Rectal smooth muscle tissue (tissue), 1 donor: ENCODE measurements around the gene ACSS3.

Source experiments
- H3K27ac ChIP-seq: one replicate; pipeline ENCODE4 v1.7.0; 2013; ENCODE audit warnings: low read depth, low read length, inconsistent platforms
- H3K27me3 ChIP-seq: one replicate; pipeline ENCODE4 v1.7.0; 2013; ENCODE audit warnings: low read length; ENCODE audit not compliant: control insufficient read depth, insufficient read depth
- H3K36me3 ChIP-seq: one replicate; pipeline ENCODE4 v1.7.0; 2013; ENCODE audit warnings: low read length; ENCODE audit not compliant: control insufficient read depth, insufficient read depth
- H3K4me1 ChIP-seq: one replicate; pipeline ENCODE4 v1.7.0; 2013; ENCODE audit warnings: low read length; ENCODE audit not compliant: control insufficient read depth, insufficient read depth
- H3K4me3 ChIP-seq: one replicate; pipeline ENCODE4 v1.7.0; 2013; ENCODE audit warnings: low read length
- H3K9ac ChIP-seq: one replicate; pipeline ENCODE4 v1.7.0; 2013; ENCODE audit warnings: low read length

ACSS3 gene

DNA sequence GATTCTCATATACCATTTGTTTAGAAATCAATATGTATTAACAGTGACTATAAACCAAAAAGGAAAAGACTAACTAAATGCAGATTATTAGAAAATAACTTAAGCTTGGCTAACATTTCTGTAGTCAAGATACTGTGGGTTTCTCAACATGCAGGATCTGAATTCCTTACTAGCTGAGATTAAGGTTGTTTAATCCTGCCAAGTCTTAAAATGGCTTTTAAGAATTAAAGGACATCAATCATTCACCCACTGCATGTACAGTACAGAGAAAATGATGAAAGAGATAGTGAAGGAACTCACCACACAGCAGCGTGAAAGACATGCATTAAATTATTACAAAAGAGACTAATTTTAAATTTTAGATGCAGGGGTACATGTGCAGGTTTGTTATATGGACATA lies 3.8 kb downstream of the ACSS3 start:
- Histone ChIP-seq H3K27ac (no peak overlapping the region), H3K9ac (no peak overlapping the region), H3K27me3 (no peaks in the 10 kb centered on the region), H3K4me1 (no peaks in the 10 kb centered on the region), H3K36me3 (no peaks in the 10 kb centered on the region), H3K4me3 (no peak overlapping the region)

DNA sequence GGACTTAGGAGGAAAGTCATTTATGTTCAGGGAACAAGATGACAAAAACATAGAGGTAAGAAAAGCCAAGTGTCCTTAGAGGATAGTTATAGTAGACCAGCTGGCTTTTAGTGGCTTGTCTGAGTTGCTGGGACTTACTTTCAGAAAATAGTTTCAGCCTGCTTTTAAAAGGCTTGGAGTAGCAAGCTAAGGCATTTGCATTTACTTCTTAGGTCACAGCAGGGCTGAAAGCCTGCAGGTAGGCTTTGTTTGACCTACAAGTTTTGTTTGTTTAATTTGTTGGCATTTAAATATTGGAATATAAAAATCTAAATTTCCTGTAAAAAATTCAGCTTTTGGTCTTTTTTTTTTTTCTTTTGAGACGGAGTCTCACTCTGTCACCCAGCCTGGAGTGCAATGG lies 5.1 kb downstream of the ACSS3 start:
- H3K36me3 ChIP-seq, result no peaks in the 10 kb centered on the region
- H3K4me3 ChIP-seq, result no peak overlapping the region
- no peaks in the 10 kb centered on the region for H3K4me1 ChIP-seq
- no peaks in the 10 kb centered on the region for H3K27me3 ChIP-seq
- no peak overlapping the region for H3K27ac ChIP-seq
- H3K9ac ChIP-seq, result no peak overlapping the region

DNA sequence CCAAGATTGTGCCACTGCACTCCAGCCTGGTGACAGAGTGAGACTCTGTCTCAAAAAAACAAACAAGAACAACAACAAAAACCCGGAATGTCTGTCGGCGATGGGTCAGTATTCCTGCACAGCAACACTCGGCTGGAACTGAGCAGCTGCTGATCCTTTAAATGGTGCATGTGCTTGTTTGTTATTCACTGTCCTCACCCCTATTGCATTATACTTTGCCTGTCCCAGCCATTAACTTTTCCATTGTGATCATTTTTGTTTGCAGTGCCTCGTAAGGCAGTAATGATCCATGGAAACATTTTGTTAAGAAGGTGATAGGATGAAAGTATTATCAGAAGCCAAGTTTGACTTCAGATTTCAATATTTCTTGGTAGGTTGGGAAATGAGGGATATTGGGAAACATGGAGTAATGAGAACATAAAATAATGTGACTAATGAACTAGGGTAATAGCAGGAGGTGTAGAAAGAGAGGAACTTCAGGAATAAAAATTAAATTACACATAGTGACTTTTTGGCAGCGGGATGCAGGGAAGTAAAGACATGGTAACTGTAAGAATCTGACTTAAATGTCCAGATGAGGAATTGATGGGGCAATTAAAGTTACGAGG lies 6.1 kb downstream of the ACSS3 start:
- H3K4me1 ChIP-seq, result no peaks in the 10 kb centered on the region
- no peaks in the 10 kb centered on the region for H3K36me3 ChIP-seq
- H3K27me3 ChIP-seq, result no peaks in the 10 kb centered on the region
- H3K27ac ChIP-seq, result no peak overlapping the region
- no peak overlapping the region for H3K9ac ChIP-seq
- no peak overlapping the region for H3K4me3 ChIP-seq

DNA sequence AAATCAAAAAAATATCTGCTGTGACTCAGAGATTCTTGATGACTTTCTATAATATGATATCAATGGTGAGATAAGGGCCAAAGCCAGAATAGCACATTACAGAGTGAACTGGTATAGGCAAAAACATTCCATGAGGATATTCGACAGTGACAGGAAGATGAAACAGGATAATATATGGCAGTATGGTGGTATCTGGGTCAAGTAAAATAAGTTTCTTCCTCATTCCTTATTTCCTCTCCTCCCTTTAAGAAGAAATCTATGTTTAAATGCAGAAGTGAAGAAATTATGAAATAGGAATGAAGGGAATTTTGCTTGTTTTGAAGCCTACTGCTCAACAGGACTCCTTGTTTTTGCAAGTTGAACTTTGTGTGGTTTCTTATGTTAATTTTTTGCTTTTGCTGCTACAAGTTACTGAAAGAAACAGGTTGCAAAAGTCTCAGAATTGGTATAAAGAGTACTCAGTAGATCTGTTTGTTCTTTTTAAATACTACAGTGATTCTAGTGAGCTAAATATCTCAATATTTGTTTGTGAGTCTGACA lies 7.0 kb downstream of the ACSS3 start:
- Histone ChIP-seq H3K27ac (no peak overlapping the region), H3K9ac (no peak overlapping the region), H3K27me3 (no peaks in the 10 kb centered on the region), H3K4me3 (no peak overlapping the region), H3K4me1 (no peaks in the 10 kb centered on the region), H3K36me3 (no peaks in the 10 kb centered on the region)

DNA sequence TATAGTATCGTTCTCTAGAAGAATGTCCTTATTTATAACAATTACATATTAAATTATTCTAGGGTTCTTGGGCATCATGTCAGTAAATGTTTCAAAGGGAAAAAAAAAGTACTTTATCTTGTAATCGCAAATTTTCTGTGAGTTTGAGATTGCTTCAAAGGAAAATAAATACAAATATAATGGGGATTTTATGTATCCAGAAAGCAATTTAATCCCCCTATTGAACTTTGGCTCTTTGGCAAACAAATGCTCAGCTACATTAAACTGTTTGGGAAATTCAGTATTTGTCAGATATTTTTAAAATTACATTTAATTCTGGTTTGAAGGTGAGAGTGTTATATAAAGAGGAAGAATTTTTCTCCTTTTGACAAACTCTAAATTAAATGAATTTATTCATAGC lies 8.0 kb downstream of the ACSS3 start:
- Histone ChIP-seq H3K27ac (no peak overlapping the region), H3K9ac (no peak overlapping the region)

DNA sequence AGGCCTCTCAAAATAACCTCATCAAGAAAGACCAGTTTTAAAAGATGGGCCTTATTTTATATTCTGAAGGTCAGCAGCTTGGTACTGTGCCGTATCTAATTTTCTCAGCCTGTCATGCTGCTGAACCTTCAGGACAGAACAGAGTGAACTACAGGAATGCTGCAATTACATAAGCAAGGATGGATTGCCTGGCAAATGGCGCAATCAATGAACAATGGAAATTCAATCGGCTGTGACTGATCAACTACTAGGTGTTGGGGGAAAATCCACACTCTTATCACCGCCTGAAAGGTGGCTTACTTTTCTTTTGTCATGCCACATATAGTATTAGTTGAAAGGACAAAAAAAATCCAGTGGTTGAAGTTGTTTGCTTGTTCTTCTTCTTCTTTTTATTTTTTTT lies 8.5 kb downstream of the ACSS3 start:
- Histone ChIP-seq H3K27me3 (no peaks in the 10 kb centered on the region), H3K4me3 (no peak overlapping the region), H3K4me1 (no peaks in the 10 kb centered on the region), H3K9ac (no peak overlapping the region), H3K27ac (no peak overlapping the region), H3K36me3 (no peaks in the 10 kb centered on the region)

More for the DNA sequence above, 8.0 kb downstream of the ACSS3 start:
- no peaks in the 10 kb centered on the region for H3K4me1 ChIP-seq
- no peaks in the 10 kb centered on the region for H3K36me3 ChIP-seq
- no peaks in the 10 kb centered on the region for H3K27me3 ChIP-seq
- no peak overlapping the region for H3K4me3 ChIP-seq

DNA sequence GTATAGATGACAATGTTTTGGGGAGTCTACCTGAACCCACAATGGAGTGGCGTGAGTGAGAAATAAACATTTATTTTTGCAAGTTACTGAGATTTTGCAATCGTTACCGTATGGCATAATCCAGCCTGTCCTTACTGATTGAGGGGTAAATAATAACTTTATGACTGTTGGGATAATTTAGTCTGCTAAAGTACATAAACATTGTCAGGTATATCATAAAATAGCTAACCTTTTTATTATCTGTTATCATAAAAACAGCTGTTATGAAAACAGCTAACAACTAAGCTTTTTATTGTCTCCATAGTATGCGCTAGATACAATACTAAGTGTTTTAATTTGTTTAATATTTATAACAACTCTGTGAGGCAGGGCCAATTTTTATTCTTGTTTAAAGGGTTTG lies 10.3 kb downstream of the ACSS3 start:
- Histone ChIP-seq H3K36me3 (no peaks in the 10 kb centered on the region), H3K4me1 (no peaks in the 10 kb centered on the region), H3K9ac (no peak overlapping the region), H3K4me3 (no peak overlapping the region), H3K27me3 (no peaks in the 10 kb centered on the region), H3K27ac (no peak overlapping the region)

DNA sequence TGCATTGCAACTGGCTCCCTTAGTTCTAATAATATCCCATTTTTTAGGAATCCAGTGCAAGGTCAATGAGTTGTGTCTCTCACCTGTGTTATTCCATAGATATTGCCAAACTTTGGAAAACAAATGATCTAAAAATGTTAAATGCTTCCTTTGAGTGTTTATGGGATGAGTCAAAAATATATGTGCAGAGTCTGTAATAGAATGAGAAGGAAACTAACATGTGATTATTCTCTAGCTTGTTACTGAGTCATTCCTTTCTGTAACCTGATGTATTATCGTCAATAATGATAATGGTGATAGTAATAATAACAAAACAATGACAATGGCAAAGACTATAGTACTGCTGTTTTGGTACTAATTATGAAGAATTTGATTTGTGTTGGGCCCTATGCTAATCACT lies 11.5 kb downstream of the ACSS3 start:
- H3K36me3 ChIP-seq, result no peaks in the 10 kb centered on the region
- no peak overlapping the region for H3K27ac ChIP-seq
- no peaks in the 10 kb centered on the region for H3K4me1 ChIP-seq
- no peak overlapping the region for H3K4me3 ChIP-seq
- H3K27me3 ChIP-seq, result no peaks in the 10 kb centered on the region
- no peak overlapping the region for H3K9ac ChIP-seq

DNA sequence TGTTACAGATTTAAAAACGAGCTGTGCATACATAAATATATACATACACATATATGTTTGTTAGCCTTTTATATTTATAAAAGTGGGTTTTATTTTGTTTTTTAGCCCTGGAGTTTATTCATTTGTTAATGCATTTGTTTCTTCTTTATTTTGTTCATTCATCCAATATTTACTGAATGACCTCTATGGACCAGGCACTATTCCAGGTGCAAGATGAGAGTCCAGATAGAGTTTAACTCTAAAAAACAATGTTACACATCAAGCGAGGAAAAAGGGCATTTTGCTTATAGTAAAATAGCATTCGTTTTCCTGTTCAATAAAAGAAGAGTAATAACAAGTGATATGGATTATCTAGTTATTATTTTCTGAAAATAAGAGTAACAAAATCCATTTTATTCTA lies 14.2 kb downstream of the ACSS3 start:
- Histone ChIP-seq H3K27ac (no peak overlapping the region), H3K36me3 (no peaks in the 10 kb centered on the region), H3K9ac (no peak overlapping the region), H3K4me1 (no peaks in the 10 kb centered on the region), H3K4me3 (no peak overlapping the region), H3K27me3 (no peaks in the 10 kb centered on the region)

DNA sequence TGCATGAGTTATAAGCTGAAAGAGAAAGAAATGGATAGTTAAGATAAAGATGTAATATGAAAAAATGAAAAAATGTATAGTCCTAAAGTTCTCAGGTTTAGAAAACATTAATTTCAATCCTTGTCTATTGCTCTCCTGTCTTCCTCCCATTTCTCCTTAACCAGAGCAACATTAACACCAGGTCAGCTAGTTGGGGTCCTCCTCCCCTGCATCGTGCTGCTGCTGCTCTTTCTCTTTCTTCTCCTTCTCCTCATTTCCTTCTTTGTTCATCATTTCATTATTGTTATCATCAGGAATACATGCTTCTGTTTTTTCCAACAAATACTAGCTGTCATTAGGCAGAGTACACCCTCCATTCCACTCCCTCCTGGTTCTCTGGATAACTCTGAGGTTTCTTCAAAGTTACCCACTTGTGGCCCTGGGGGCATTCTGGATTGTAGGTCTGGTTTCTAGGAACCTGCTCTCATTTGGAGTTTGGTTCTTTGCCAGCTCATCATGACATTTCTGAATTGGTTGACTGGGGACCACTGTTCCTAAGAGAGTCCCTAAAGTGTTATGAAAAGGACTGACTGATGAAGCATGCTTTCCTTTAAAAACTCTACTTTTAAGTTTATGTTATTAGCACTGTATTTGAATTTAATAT lies 17.0 kb downstream of the ACSS3 start:
- no peak overlapping the region for H3K4me3 ChIP-seq
- H3K4me1 ChIP-seq, result no peaks in the 10 kb centered on the region
- no peak overlapping the region for H3K9ac ChIP-seq
- H3K27ac ChIP-seq, result no peak overlapping the region
- no peaks in the 10 kb centered on the region for H3K36me3 ChIP-seq
- no peaks in the 10 kb centered on the region for H3K27me3 ChIP-seq

DNA sequence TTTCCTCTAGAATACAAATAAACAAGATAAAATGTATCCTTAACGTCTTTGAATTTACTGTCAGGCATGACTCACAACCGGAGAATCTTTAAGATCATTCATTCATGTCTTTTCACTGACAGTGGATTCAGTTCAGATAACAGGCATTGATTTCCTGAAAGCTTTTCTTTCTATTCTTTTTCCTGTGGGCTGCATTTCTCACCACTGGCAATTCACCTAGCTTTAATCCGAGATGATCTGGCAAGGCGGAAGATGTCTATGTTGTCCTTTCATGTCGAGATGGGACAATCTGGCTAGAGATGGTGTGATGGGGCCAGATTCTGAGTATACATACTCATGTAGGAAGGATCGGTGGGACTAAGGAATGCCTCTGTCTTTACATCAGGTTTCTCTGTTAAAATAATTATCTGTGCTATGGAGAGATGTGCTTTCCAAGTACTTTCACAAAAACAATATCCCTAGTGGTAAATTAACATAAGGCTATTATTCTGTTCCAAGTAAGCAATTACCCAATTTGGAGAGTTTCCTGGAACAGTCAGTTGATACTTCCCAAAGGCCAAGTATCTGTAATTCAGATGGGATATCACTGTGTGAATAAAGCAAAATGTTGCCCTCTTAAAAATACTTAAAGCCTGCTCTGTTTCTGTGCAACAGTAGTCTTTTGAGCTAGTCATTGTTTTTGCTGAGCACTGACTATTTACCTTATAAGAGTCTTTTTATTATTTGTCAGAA lies 17.8 kb downstream of the ACSS3 start:
- H3K9ac ChIP-seq, result no peak overlapping the region
- no peaks in the 10 kb centered on the region for H3K4me1 ChIP-seq
- no peak overlapping the region for H3K27ac ChIP-seq
- H3K36me3 ChIP-seq, result no peaks in the 10 kb centered on the region
- H3K4me3 ChIP-seq, result no peak overlapping the region
- no peaks in the 10 kb centered on the region for H3K27me3 ChIP-seq

DNA sequence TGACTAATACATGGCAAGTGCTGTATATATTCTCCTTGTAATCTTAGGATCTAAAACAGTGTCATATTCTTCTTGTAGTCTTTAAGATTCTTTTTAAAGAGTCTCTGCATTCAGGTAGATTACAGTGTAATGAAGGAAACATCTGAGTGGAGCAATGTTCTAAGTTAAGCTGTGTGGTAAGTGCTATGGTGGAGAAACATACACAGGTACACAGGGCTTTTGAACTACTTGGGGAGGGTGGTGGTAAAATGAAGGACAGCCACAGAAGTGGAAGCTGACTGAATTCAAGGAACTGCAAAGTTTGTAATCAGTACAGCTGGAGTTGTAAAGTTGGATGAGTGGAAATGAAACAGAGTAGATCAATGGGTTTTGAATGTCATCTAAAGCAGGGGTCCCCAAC lies 27.8 kb downstream of the ACSS3 start:
- H3K4me3 ChIP-seq, result no peak overlapping the region
- no peak overlapping the region for H3K9ac ChIP-seq
- H3K27me3 ChIP-seq, result no peaks in the 10 kb centered on the region
- no peak overlapping the region for H3K27ac ChIP-seq
- H3K36me3 ChIP-seq, result no peaks in the 10 kb centered on the region
- H3K4me1 ChIP-seq, result no peaks in the 10 kb centered on the region
